Neuronal stem cell (in vitro differentiated cells): ENCODE results near the gene DLX1.

ENCODE experiments used
- DNase-seq: peaks from one replicate; pipeline ENCODE4 v3.0.0-alpha.2; 2013; ENCODE audit warnings: low spot score
- H2AFZ ChIP-seq: one replicate; pipeline ENCODE4 v1.6.1; 2013; ENCODE audit warnings: mild to moderate bottlenecking, low read length, inconsistent platforms
- H2AK5ac ChIP-seq: 2 replicates; pipeline ENCODE4 v1.6.1; 2013; ENCODE audit warnings: low read depth, mild to moderate bottlenecking, inconsistent platforms, low read length, moderate library complexity, mixed read lengths
- H2BK120ac ChIP-seq: 2 replicates; pipeline ENCODE4 v1.6.1; 2013; ENCODE audit warnings: low read depth, mild to moderate bottlenecking, inconsistent platforms, low read length, moderate library complexity, mixed read lengths
- H2BK12ac ChIP-seq: one replicate; pipeline ENCODE4 v1.6.1; 2013; ENCODE audit warnings: low read length, inconsistent platforms
- H2BK15ac ChIP-seq: 2 replicates; pipeline ENCODE4 v1.6.1; 2013; ENCODE audit warnings: mild to moderate bottlenecking, low read length, inconsistent platforms, mixed read lengths
- H2BK5ac ChIP-seq: one replicate; pipeline ENCODE4 v1.6.1; 2013; ENCODE audit warnings: inconsistent platforms, mild to moderate bottlenecking, low read length, moderate library complexity
- H3K14ac ChIP-seq: one replicate; pipeline ENCODE4 v1.6.1; 2013; ENCODE audit warnings: low read length, inconsistent platforms
- H3K18ac ChIP-seq: 2 replicates; pipeline ENCODE4 v1.6.1; 2013; ENCODE audit warnings: low read length, inconsistent platforms
- H3K23ac ChIP-seq: 2 replicates; pipeline ENCODE4 v1.6.1; 2013; ENCODE audit warnings: low read depth, mild to moderate bottlenecking, mixed read lengths, low read length, inconsistent platforms; ENCODE audit not compliant: poor library complexity
- H3K27ac ChIP-seq: replicated peaks from 3 replicates; pipeline ENCODE4 v1.5.1; 2013; ENCODE audit warnings: low read length, inconsistent platforms
- H3K27me3 ChIP-seq, 3 experiments: 2 replicates each; pipeline ENCODE4 v1.6.1; 2013; ENCODE audit warnings: low read length in 3 of 3, mild to moderate bottlenecking in 2 of 3, inconsistent platforms in 1 of 3, low read depth in 1 of 3, mixed read lengths in 1 of 3, moderate library complexity in 1 of 3; ENCODE audit not compliant: control insufficient read depth in 3 of 3, insufficient read depth in 3 of 3
- H3K36me3 ChIP-seq, 2 donors: replicated peaks in 1 of 2; 2 replicates each; pipeline ENCODE4 v1.6.1; 2013; ENCODE audit warnings: low read length in 2 of 2; ENCODE audit not compliant: control insufficient read depth in 2 of 2, insufficient read depth in 2 of 2
- H3K4ac ChIP-seq: 2 replicates; pipeline ENCODE4 v1.6.1; 2013; ENCODE audit warnings: inconsistent platforms, mild to moderate bottlenecking, low read length, moderate library complexity
- H3K4me1 ChIP-seq, 2 donors: 1 replicate in 1 of 2; 2 replicates in 1 of 2; pipeline ENCODE4 v1.6.1; 2013; ENCODE audit warnings: low read length in 2 of 2, low read depth in 1 of 2; ENCODE audit not compliant: control insufficient read depth in 2 of 2, insufficient read depth in 1 of 2
- H3K4me2 ChIP-seq: one replicate; pipeline ENCODE4 v1.6.1; 2013; ENCODE audit warnings: mild to moderate bottlenecking, low read length, inconsistent platforms; ENCODE audit not compliant: insufficient read depth, poor library complexity, severe bottlenecking
- H3K4me3 ChIP-seq, 2 donors: 2 replicates each; pipeline ENCODE4 v1.5.1; 2013; ENCODE audit warnings: low read length in 2 of 2, mild to moderate bottlenecking in 2 of 2, inconsistent platforms in 1 of 2, moderate library complexity in 1 of 2
- H3K79me1 ChIP-seq: one replicate; pipeline ENCODE4 v1.6.1; 2013; ENCODE audit warnings: low read depth, mild to moderate bottlenecking, inconsistent platforms, low read length, moderate library complexity
- H3K9ac ChIP-seq: one replicate; pipeline ENCODE4 v1.6.1; 2013; ENCODE audit warnings: mild to moderate bottlenecking, low read depth, low read length, inconsistent platforms; ENCODE audit not compliant: poor library complexity
- H3K9me3 ChIP-seq, 2 donors: replicated peaks in 1 of 2; 2 replicates each; pipeline versions ENCODE3 to v1.6.1; 2013; ENCODE audit warnings: low read length in 2 of 2, mild to moderate bottlenecking in 2 of 2, inconsistent platforms in 1 of 2, low read depth in 1 of 2, mixed read lengths in 1 of 2, moderate library complexity in 1 of 2; ENCODE audit not compliant: control insufficient read depth in 2 of 2, insufficient read depth in 1 of 2
- H4K8ac ChIP-seq: one replicate; pipeline ENCODE4 v1.6.1; 2013; ENCODE audit warnings: low read depth, mild to moderate bottlenecking, inconsistent platforms, low read length, moderate library complexity
- H4K91ac ChIP-seq: one replicate; pipeline ENCODE4 v1.6.1; 2013; ENCODE audit warnings: low read length, low read depth, mild to moderate bottlenecking, inconsistent platforms; ENCODE audit not compliant: poor library complexity
- WGBS, 2 donors: extraction: QIAGEN DNeasy Blood & Tissue Kit; methylation state at CpG; one replicate each; pipeline ENCODE4 v1.1.7; 2013; ENCODE audit warnings: missing lambda C conversion rate in 2 of 2, mixed read lengths in 1 of 2; ENCODE audit not compliant: insufficient read length in 2 of 2, insufficient replicate concordance in 1 of 2; ENCODE audit errors: extremely low coverage in 2 of 2; 5-methylcytosine and 5-hydroxymethylcytosine counted together

DLX1 gene

DNA sequence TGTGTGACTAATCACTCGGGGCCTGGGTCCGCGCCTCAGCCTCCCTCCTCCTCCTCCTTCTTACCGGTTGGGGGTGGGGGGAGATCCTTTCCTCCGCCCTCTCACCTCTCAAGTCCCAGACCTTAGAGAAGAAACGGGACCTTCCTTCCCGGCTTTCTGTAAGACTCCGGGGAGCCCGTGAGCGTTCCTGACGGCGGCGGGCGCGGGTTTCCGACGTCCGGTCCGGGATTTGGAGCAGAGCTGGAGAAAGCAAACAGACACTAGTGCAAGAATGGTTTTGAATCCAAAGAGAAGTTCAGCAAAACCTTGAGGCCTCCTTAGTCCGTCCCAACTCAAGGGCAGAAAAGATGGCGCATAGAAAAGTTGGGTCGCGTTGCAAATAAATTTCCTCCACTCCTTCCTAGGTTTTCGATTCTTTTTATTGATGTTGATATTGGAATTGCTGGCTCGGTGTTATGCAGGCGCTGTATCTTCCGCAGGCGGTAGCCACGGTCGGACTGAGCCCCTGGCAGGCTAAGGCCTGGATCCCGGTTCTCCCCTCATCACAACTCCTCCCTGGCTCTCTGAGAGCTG lies 2.0 kb downstream of the DLX1 start:
- Histone ChIP-seq H3K36me3 (no peaks in the 10 kb centered on the region), H3K18ac (peak overlapping the region; percentile 86), H3K4me1 (peaks cover 12 to 23% of the 10 kb centered on the region in 2 donors), H3K79me1 (no peaks in the 10 kb centered on the region), H3K9ac (peak overlapping the region; percentile 32), H2BK15ac (peak overlapping the region; percentile 52), H2AFZ (peak overlapping the region; percentile 99), H2BK120ac (no peak overlapping the region), H3K4me2 (peak overlapping the region; percentile 51), H3K9me3 (peaks cover 1 to 2% of the 10 kb centered on the region in 2 donors), H2BK12ac (no peak overlapping the region), H3K14ac (peak overlapping the region; percentile 85), H4K8ac (no peak overlapping the region), H3K4me3 (no peak overlapping the region), H2AK5ac (peak overlapping the region; percentile 51), H3K27ac (no peak overlapping the region), H3K23ac (no peak overlapping the region), H3K4ac (no peak overlapping the region), H4K91ac (no peak overlapping the region), H2BK5ac (no peak overlapping the region), H3K27me3 (peaks cover 61 to 96% (median 90%) of the 10 kb centered on the region in 3 experiments)
- no peak for DNase-seq
- no CpG with 5 or more reads among the region's 31 CpGs for WGBS, 2 donors

- Histone ChIP-seq H3K4me3 (no peak overlapping the region), H2BK12ac (no peak overlapping the region), H3K36me3 (no peaks in the 10 kb centered on the region), H3K9ac (peak overlapping the region; percentile 51), H3K4ac (no peak overlapping the region), H2BK15ac (peak overlapping the region; percentile 52), H3K27ac (no peak overlapping the region), H3K79me1 (no peaks in the 10 kb centered on the region), H3K27me3 (peaks cover 59 to 96% (median 90%) of the 10 kb centered on the region in 3 experiments), H3K18ac (peak overlapping the region; percentile 86), H3K14ac (peak overlapping the region; percentile 85), H3K4me2 (peak overlapping the region; percentile 51), H2BK120ac (no peak overlapping the region), H3K4me1 (peaks cover 12 to 23% of the 10 kb centered on the region in 2 donors), H4K91ac (no peak overlapping the region), H3K23ac (no peak overlapping the region), H4K8ac (no peak overlapping the region), H2AFZ (peak overlapping the region; percentile 99), H2AK5ac (peak overlapping the region; percentile 51), H2BK5ac (no peak overlapping the region), H3K9me3 (no peaks in the 10 kb centered on the region)
- WGBS, 2 donors, result no CpG with 5 or more reads among the region's 23 CpGs
- peak; percentile 27 for DNase-seq
Observed at GRCh38 chr2:172087780-172088244, 2.5 kb downstream of the DLX1 start.

DNA sequence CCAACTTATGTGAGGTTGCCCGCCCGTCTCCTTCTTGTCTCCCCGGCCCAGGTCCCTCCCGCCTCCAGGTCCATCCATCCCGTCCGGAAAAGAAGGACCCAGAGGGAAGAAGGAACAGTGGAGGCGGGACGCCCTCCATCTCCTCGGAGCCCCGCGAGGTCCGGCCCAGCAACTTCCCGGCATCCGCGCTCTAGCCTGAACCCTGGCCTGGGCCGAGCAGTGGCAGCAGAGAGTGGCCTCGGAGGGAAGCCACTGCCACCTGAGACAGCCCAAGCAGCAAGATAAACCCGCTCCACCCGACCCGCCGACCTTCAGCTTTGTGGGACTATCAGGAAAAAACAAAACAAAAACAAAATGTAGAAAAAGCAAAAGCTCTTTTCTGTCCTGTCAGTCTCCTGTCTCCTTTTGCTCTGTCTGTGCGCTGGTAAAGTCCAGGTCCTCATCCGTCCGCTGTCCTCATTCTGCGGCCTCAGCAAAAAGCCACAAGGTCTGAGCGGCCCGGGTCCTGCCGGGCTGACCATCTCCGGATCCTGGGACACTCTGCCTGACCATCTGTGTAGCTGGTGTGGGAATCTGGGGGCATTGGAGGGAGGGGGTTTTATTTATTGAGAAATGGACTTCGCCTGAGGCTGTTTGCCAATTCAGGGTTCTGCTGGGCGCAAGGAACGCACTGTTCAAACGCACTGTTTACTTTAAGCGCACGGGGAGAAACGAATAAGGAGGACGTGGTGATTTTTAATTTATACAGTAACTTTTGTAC lies 3.1 kb downstream of the DLX1 start:
- no peak overlapping the region for H2BK5ac ChIP-seq
- no peaks in the 10 kb centered on the region for H3K36me3 ChIP-seq
- no peak overlapping the region for H3K4ac ChIP-seq
- no peak overlapping the region for H3K4me3 ChIP-seq
- no peak overlapping the region for H2BK120ac ChIP-seq
- no peak overlapping the region for H2BK12ac ChIP-seq
- H3K27ac ChIP-seq, result no peak overlapping the region
- no peak overlapping the region for H3K4me2 ChIP-seq
- peak overlapping the region; percentile 86 for H3K18ac ChIP-seq
- WGBS, 2 donors, result no CpG with 5 or more reads among the region's 37 CpGs
- peak; percentile 41 for DNase-seq
- peaks cover 55 to 96% (median 90%) of the 10 kb centered on the region in 3 experiments for H3K27me3 ChIP-seq
- no peaks in the 10 kb centered on the region for H3K79me1 ChIP-seq
- H2AK5ac ChIP-seq, result peak overlapping the region; percentile 51
- H3K4me1 ChIP-seq, result peaks cover 12 to 23% of the 10 kb centered on the region in 2 donors
- peak overlapping the region; percentile 52 for H2BK15ac ChIP-seq
- no peak overlapping the region for H3K9ac ChIP-seq
- H3K23ac ChIP-seq, result no peak overlapping the region
- H3K14ac ChIP-seq, result no peak overlapping the region
- H3K9me3 ChIP-seq, result no peaks in the 10 kb centered on the region
- no peak overlapping the region for H4K91ac ChIP-seq
- H4K8ac ChIP-seq, result no peak overlapping the region
- peak overlapping the region; percentile 99 for H2AFZ ChIP-seq

- H3K27ac ChIP-seq, result no peak overlapping the region
- no peak overlapping the region for H3K4ac ChIP-seq
- DNase-seq, result no peak
- no peak overlapping the region for H2AK5ac ChIP-seq
- no peak overlapping the region for H2BK5ac ChIP-seq
- peaks cover 12 to 23% of the 10 kb centered on the region in 2 donors for H3K4me1 ChIP-seq
- no peak overlapping the region for H4K91ac ChIP-seq
- no peak overlapping the region for H3K4me2 ChIP-seq
- H3K18ac ChIP-seq, result no peak overlapping the region
- no CpG with 5 or more reads among the region's 10 CpGs for WGBS, 2 donors
- H3K14ac ChIP-seq, result no peak overlapping the region
- H4K8ac ChIP-seq, result no peak overlapping the region
- no peak overlapping the region for H3K23ac ChIP-seq
- no peak overlapping the region for H3K9ac ChIP-seq
- H2BK15ac ChIP-seq, result no peak overlapping the region
- H3K4me3 ChIP-seq, result no peak overlapping the region
- H3K27me3 ChIP-seq, result peaks cover 57 to 96% (median 90%) of the 10 kb centered on the region in 3 experiments
- H2AFZ ChIP-seq, result no peak overlapping the region
- H3K9me3 ChIP-seq, result no peaks in the 10 kb centered on the region
- no peaks in the 10 kb centered on the region for H3K79me1 ChIP-seq
- H2BK120ac ChIP-seq, result no peak overlapping the region
- no peaks in the 10 kb centered on the region for H3K36me3 ChIP-seq
- H2BK12ac ChIP-seq, result no peak overlapping the region
Observed at GRCh38 chr2:172089005-172089504, 3.7 kb downstream of the DLX1 start.
